Measurements from ENCODE around the gene PIP4K2C.
"Not testable (repeated sequence)": the region's sequence is repeated elsewhere in the genome, so short reads cannot be mapped to it uniquely, and the experiment has no call there.

Gene PIP4K2C

DNA sequence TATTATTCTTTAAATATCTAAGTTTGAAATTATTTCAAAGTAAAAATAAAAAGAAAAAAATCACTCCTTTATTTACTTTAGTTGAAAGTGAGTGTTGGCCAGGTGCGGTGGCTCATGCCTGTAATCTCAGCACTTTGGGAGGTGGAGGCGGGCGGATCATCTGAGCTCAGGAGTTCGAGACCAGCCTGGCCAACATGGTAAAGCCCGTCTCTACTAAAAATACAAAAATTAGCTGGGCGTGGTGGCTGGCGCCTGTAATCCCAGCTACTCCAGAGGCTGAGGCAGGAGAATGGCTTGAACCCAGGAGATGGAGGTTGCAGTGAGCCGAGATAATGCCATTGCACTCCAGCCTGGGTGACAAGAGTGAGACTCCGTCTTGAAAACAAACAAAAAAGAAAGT is 45.7 kb downstream of the PIP4K2C start:
- not testable (repeated sequence) for DNase-seq (ENCODE audit: low read depth)

DNA sequence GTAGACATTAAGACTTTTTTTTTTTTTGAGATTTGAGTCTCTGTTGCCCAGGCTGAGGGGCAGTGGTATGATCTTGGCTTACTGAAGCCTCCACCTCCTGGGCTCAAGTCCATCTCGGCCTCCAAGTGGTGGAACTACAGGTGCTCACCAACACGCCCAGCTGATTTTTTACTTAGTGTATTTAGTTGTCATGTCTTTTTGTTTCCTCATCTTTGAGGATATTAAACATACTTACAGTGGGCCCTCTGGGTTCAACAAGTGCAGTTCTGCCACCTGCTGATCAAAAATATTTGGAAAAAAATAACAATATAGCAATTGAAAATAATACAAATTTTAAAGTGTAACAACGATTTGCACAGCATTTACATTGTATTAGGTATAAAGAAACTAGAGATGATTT is 46.4 kb downstream of the PIP4K2C start:
- no peak for DNase-seq (ENCODE audit: low read depth)

GRCh38 chr12:57638096-57638495 is 47.1 kb downstream of the PIP4K2C start:
- no peak for DNase-seq (ENCODE audit: low read depth)

GRCh38 chr12:57640175-57641042 is 49.4 kb downstream of the PIP4K2C start:
- no peak for DNase-seq (ENCODE audit: low read depth)

DNA sequence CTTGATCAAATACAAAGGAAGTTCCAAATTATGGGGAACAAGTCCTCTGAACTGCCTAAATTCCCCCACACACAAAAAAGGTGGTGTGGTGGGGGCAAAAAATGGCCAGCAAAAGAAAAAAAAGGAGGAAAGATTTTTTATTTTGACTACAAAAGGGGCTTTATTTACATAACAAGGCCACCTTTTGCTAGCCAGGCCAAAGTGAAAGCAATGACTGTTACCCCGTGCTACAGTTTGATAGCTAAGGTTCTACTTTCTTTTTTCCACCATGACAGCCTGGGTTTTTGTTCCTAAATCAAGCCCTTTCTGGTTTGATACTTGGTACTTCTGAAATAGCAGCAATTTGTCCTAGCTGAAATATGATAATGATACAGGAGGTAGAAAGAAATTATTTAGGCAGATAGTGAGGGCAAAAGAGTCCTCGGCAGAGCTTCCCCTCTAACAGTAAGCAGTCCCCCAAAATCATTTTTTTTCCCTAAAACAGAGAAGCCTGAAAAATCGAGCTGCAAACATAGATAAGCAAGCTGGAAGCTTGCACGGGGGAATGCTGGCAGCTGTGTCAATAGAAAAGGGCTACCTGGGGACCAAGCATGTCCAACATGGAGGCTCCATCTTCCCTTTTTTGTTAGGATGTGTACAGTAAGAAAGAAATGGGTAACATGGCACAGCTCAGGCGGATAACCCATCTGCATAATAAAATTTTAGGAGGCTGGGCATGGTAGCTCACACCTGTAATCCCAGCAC is 50.9 kb downstream of the PIP4K2C start:
- no peak for DNase-seq (ENCODE audit: low read depth)

DNA sequence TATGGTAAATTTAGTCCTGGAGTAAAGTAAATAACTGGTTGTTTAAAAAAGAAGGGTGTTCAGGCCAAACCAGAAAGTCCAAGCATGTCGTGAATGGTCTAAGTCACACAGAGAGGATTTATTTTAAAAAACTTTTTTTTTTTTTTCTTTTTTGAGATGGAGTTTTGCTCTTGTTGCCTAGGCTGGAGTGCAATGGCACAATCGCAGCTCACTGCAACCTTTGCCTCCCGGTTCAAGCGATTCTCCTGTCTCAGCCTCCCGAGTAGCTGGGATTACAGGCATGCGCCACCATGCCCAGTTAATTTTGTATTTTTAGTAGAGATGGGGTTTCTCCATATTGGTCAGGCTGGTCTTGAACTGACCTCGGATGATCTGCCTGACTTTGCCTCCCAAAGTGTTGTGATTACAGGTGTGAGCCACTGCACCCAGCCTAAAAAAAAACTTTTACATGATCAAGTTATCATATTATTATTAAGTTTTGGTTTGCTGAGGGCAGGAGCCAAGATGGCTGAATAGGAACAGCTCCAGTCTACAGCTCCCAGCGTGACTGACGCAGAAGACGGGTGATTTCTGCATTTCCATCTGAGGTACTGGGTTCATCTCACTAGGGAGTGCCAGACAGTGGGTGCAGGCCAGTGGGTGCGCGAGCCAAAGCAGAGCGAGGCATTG is 55.1 kb downstream of the PIP4K2C start:
- DNase-seq (ENCODE audit: low read depth), result not testable (repeated sequence)

DNA sequence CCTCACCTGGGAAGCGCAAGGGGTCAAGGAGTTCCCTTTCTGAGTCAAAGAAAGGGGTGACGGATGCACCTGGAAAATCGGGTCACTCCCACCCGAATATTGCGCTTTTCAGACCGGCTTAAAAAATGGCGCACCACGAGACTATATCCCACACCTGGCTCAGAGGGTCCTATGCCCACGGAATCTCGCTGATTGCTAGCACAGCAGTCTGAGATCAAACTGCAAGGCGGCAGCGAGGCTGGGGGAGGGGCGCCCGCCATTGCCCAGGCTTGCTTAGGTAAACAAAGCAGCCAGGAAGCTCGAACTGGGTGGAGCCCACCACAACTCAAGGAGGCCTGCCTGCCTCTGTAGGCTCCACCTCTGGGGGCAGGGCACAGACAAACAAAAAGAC is 55.7 kb downstream of the PIP4K2C start:
- DNase-seq (ENCODE audit: low read depth), result not testable (repeated sequence)
